Measurements from ENCODE around the gene SHISA5.

Gene SHISA5

DNA sequence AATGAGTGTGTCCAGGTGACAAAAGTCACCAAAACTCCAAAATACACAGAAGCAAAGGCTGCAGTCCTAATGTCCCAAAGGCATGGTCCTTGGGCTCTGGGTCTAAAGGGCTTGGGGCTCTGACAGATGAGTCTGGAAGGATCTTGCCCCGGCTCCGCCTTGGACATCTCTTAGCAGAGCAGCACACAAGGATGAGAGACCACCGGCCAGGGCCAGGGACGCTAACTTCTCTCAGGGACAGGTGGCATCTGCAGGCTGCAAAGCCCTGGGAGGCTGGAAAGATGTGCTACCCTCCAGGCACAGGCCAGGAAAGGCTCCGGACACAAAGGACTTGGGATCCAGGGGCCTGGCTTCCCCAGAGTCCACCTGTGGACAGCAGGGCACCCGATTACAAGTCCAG is 14.1 kb upstream of the SHISA5 start:
- ATAC-seq = no peak
- TF ChIP-seq, protein P1, sequence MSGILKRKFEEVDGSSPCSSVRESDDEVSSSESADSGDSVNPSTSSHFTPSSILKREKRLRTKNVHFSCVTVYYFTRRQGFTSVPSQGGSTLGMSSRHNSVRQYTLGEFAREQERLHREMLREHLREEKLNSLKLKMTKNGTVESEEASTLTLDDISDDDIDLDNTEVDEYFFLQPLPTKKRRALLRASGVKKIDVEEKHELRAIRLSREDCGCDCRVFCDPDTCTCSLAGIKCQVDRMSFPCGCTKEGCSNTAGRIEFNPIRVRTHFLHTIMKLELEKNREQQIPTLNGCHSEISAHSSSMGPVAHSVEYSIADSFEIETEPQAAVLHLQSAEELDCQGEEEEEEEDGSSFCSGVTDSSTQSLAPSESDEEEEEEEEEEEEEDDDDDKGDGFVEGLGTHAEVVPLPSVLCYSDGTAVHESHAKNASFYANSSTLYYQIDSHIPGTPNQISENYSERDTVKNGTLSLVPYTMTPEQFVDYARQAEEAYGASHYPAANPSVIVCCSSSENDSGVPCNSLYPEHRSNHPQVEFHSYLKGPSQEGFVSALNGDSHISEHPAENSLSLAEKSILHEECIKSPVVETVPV (CRISPR knock-in tag; IDR thresholded peaks at IDR 0.05) = no peak
- TF ChIP-seq BACH2 (CRISPR knock-in tag; IDR thresholded peaks at IDR 0.05; ENCODE audit: borderline replicate concordance) = no peak
- TF ChIP-seq, protein P2, sequence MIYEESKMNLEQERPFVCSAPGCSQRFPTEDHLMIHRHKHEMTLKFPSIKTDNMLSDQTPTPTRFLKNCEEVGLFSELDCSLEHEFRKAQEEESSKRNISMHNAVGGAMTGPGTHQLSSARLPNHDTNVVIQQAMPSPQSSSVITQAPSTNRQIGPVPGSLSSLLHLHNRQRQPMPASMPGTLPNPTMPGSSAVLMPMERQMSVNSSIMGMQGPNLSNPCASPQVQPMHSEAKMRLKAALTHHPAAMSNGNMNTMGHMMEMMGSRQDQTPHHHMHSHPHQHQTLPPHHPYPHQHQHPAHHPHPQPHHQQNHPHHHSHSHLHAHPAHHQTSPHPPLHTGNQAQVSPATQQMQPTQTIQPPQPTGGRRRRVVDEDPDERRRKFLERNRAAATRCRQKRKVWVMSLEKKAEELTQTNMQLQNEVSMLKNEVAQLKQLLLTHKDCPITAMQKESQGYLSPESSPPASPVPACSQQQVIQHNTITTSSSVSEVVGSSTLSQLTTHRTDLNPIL (CRISPR knock-in tag; IDR thresholded peaks at IDR 0.05; ENCODE audit: low read depth) = no peak
- no peak for TF ChIP-seq CSDC2 (CRISPR knock-in tag; IDR thresholded peaks at IDR 0.05)
- TF ChIP-seq SNAI2 (CRISPR knock-in tag; IDR thresholded peaks at IDR 0.05) = no peak
- no peak for TF ChIP-seq GLIS3 (CRISPR knock-in tag; IDR thresholded peaks at IDR 0.05)
- TF ChIP-seq, protein P3, sequence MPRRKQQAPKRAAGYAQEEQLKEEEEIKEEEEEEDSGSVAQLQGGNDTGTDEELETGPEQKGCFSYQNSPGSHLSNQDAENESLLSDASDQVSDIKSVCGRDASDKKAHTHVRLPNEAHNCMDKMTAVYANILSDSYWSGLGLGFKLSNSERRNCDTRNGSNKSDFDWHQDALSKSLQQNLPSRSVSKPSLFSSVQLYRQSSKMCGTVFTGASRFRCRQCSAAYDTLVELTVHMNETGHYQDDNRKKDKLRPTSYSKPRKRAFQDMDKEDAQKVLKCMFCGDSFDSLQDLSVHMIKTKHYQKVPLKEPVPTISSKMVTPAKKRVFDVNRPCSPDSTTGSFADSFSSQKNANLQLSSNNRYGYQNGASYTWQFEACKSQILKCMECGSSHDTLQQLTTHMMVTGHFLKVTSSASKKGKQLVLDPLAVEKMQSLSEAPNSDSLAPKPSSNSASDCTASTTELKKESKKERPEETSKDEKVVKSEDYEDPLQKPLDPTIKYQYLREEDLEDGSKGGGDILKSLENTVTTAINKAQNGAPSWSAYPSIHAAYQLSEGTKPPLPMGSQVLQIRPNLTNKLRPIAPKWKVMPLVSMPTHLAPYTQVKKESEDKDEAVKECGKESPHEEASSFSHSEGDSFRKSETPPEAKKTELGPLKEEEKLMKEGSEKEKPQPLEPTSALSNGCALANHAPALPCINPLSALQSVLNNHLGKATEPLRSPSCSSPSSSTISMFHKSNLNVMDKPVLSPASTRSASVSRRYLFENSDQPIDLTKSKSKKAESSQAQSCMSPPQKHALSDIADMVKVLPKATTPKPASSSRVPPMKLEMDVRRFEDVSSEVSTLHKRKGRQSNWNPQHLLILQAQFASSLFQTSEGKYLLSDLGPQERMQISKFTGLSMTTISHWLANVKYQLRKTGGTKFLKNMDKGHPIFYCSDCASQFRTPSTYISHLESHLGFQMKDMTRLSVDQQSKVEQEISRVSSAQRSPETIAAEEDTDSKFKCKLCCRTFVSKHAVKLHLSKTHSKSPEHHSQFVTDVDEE (CRISPR knock-in tag; IDR thresholded peaks at IDR 0.05) = no peak
- TF ChIP-seq, protein P4, sequence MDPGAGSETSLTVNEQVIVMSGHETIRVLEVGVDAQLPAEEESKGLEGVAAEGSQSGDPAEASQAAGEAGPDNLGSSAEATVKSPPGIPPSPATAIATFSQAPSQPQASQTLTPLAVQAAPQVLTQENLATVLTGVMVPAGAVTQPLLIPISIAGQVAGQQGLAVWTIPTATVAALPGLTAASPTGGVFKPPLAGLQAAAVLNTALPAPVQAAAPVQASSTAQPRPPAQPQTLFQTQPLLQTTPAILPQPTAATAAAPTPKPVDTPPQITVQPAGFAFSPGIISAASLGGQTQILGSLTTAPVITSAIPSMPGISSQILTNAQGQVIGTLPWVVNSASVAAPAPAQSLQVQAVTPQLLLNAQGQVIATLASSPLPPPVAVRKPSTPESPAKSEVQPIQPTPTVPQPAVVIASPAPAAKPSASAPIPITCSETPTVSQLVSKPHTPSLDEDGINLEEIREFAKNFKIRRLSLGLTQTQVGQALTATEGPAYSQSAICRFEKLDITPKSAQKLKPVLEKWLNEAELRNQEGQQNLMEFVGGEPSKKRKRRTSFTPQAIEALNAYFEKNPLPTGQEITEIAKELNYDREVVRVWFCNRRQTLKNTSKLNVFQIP (CRISPR knock-in tag; IDR thresholded peaks at IDR 0.05; ENCODE audit: borderline replicate concordance, low read depth) = no peak
- no peak for TF ChIP-seq ESRRG (CRISPR knock-in tag; IDR thresholded peaks at IDR 0.05)
- no peak for TF ChIP-seq ZNF70 (CRISPR knock-in tag; IDR thresholded peaks at IDR 0.05)
- no peak for TF ChIP-seq ZC3H10 (CRISPR knock-in tag; IDR thresholded peaks at IDR 0.05)
- TF ChIP-seq OSR1 (CRISPR knock-in tag; IDR thresholded peaks at IDR 0.05) = no peak
- TF ChIP-seq ZNF565 (CRISPR knock-in tag; conservative IDR thresholded peaks at IDR 0.05; ENCODE audit: low read depth) = no peak
- TF ChIP-seq, protein P5, sequence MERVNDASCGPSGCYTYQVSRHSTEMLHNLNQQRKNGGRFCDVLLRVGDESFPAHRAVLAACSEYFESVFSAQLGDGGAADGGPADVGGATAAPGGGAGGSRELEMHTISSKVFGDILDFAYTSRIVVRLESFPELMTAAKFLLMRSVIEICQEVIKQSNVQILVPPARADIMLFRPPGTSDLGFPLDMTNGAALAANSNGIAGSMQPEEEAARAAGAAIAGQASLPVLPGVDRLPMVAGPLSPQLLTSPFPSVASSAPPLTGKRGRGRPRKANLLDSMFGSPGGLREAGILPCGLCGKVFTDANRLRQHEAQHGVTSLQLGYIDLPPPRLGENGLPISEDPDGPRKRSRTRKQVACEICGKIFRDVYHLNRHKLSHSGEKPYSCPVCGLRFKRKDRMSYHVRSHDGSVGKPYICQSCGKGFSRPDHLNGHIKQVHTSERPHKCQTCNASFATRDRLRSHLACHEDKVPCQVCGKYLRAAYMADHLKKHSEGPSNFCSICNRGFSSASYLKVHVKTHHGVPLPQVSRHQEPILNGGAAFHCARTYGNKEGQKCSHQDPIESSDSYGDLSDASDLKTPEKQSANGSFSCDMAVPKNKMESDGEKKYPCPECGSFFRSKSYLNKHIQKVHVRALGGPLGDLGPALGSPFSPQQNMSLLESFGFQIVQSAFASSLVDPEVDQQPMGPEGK (CRISPR knock-in tag; IDR thresholded peaks at IDR 0.05; ENCODE audit: borderline replicate concordance) = no peak
- no peak for TF ChIP-seq TOX (CRISPR knock-in tag; IDR thresholded peaks at IDR 0.05; ENCODE audit: borderline replicate concordance)
- no peak for TF ChIP-seq ARNTL (CRISPR knock-in tag; IDR thresholded peaks at IDR 0.05; ENCODE audit: borderline replicate concordance, low read depth)
- no peak for TF ChIP-seq PPARA (CRISPR knock-in tag; IDR thresholded peaks at IDR 0.05; ENCODE audit: borderline replicate concordance)

DNA sequence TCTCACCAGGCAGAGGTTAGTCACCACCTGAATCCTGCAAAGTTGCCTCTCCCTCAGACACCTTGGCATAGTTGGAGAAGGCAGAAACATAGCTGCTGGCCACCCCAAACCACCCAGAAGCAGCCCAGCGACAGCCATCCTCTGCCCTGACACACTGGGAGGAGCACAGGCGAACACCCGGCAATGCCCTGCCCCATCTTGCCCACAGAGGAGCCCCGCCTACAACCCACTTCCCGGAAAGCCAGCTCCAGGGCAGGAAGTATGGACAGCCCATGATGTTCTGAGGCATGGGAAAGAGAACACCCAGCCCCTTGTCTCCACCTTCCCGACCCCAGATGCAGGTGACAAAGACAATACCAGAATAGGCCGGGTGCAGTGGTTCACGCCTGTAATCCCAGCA is 12.6 kb upstream of the SHISA5 start:
- TF ChIP-seq OSR1 (CRISPR knock-in tag; IDR thresholded peaks at IDR 0.05) (no peak), ZNF565 (CRISPR knock-in tag; conservative IDR thresholded peaks at IDR 0.05; ENCODE audit: low read depth) (no peak)
- ATAC-seq = no peak

DNA sequence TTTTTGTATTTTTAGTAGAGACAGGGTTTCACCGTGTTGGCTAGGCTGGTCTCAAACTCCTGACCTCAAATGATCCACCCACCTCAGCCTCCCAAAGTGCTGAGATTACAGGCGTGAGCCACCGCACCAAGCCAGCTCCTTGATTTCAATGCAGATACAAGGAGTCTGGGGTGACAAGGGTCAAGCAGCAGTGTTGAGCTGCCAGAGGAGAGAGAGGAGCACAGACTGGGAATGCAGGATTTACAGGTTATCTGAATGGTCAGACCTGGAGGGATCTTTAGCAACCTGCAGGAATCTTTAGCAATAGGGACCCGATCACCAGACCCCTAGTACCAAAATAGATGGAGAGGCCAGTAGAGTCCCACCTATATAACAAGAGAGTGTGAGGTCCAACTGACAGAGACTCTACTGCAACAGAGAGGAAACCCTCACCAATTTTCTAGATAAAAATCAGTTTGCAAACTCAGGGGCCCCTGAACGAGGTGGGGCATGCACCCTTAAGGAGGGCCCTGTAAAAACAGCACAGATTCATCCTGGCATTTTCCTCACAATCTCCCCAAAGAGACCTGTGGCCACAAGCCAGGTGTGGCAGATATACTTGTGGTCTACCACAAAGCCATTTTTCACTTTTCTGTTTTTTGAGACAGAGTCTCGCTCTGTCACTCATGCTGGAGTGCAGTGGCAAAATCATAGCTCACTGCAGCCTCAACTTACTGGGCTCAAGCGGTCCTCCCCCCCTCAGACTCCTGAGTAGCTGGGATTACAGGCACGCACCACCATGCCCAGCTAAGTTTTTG is 10.7 kb upstream of the SHISA5 start:
- ATAC-seq = no peak
- TF ChIP-seq ZFP3 (CRISPR knock-in tag; IDR thresholded peaks at IDR 0.05) (no peak), PPARA (CRISPR knock-in tag; IDR thresholded peaks at IDR 0.05; ENCODE audit: borderline replicate concordance) (no peak), SNAI2 (CRISPR knock-in tag; IDR thresholded peaks at IDR 0.05) (no peak), ZNF8 (CRISPR knock-in tag; IDR thresholded peaks at IDR 0.05) (no peak), ESRRG (CRISPR knock-in tag; IDR thresholded peaks at IDR 0.05) (no peak), GLIS3 (CRISPR knock-in tag; IDR thresholded peaks at IDR 0.05) (no peak), ZNF70 (CRISPR knock-in tag; IDR thresholded peaks at IDR 0.05) (no peak), ZFP30 (CRISPR knock-in tag; IDR thresholded peaks at IDR 0.05) (no peak), TOX (CRISPR knock-in tag; IDR thresholded peaks at IDR 0.05; ENCODE audit: borderline replicate concordance) (no peak)
- TF ChIP-seq, protein P3 (CRISPR knock-in tag; IDR thresholded peaks at IDR 0.05) = no peak
- TF ChIP-seq, protein P4 (CRISPR knock-in tag; IDR thresholded peaks at IDR 0.05; ENCODE audit: borderline replicate concordance, low read depth) = no peak
- TF ChIP-seq, protein P5 (CRISPR knock-in tag; IDR thresholded peaks at IDR 0.05; ENCODE audit: borderline replicate concordance) = no peak

Measured in SK-N-SH treated with all-trans-retinoic acid at 6 μM for 48 hours (cell line).